HG02588 (cell line): ENCODE results near the gene ZCCHC14.

Source experiments
- ATAC-seq: cut with Tn5 transposase; IDR thresholded peaks from one replicate; pipeline ENCODE4 v1.9.1; 2021; ENCODE audit warnings: mild to moderate bottlenecking, moderate library complexity; ENCODE audit not compliant: unreplicated experiment

The ZCCHC14 gene

GRCh38 chr16:87459027-87459426 is 33.8 kb downstream of the ZCCHC14 start:
- ATAC-seq, result no peak

- no peak for ATAC-seq
These were observed 34.4 kb downstream of the ZCCHC14 start for GRCh38 chr16:87458424-87458915.

GRCh38 chr16:87457709-87458423 is 35.0 kb downstream of the ZCCHC14 start:
- ATAC-seq, result no peak

- no peak for ATAC-seq
These were observed 35.7 kb downstream of the ZCCHC14 start for GRCh38 chr16:87457061-87457611.

- ATAC-seq, result no peak
These were observed 38.4 kb downstream of the ZCCHC14 start for GRCh38 chr16:87454391-87454790.

GRCh38 chr16:87453326-87453725 is 39.5 kb downstream of the ZCCHC14 start:
- ATAC-seq, result no peak

GRCh38 chr16:87451563-87452210 is 41.1 kb downstream of the ZCCHC14 start:
- ATAC-seq, result no peak

GRCh38 chr16:87448866-87449265 is 44.0 kb downstream of the ZCCHC14 start:
- ATAC-seq, result no peak

GRCh38 chr16:87447323-87447722 is 45.5 kb downstream of the ZCCHC14 start:
- ATAC-seq, result no peak

- ATAC-seq, result no peak
These were observed 46.3 kb downstream of the ZCCHC14 start for GRCh38 chr16:87446479-87446878.

GRCh38 chr16:87445486-87445885 is 47.3 kb downstream of the ZCCHC14 start:
- no peak for ATAC-seq

- ATAC-seq, result no peak
These were observed 48.9 kb downstream of the ZCCHC14 start for GRCh38 chr16:87443964-87444363.

- ATAC-seq, result no peak
These were observed 49.8 kb downstream of the ZCCHC14 start for GRCh38 chr16:87443016-87443415.

- ATAC-seq, result no peak
These were observed 50.2 kb downstream of the ZCCHC14 start for GRCh38 chr16:87442581-87442966.

- no peak for ATAC-seq
These were observed 50.8 kb downstream of the ZCCHC14 start for GRCh38 chr16:87441886-87442580.

- no peak for ATAC-seq
These were observed 52.9 kb downstream of the ZCCHC14 start for GRCh38 chr16:87439926-87440325.

GRCh38 chr16:87438611-87438985 is 54.2 kb downstream of the ZCCHC14 start:
- ATAC-seq, result no peak

- ATAC-seq, result no peak
These were observed 54.8 kb downstream of the ZCCHC14 start for GRCh38 chr16:87437911-87438610.

- ATAC-seq, result no peak
These were observed 55.5 kb downstream of the ZCCHC14 start for GRCh38 chr16:87437327-87437726.

- no peak for ATAC-seq
These were observed 56.3 kb downstream of the ZCCHC14 start for GRCh38 chr16:87436225-87437172.
